Measurements from ENCODE around the gene LBR. TPM values are rescaled to one million over a fixed set of nuclear protein-coding genes. Genes with fewer than 3 reads are reported as not detected.

The LBR gene
- total and polyA plus RNA-seq, 2 experiments from 2014 or later, result 22.0 to 27.0 TPM

DNA sequence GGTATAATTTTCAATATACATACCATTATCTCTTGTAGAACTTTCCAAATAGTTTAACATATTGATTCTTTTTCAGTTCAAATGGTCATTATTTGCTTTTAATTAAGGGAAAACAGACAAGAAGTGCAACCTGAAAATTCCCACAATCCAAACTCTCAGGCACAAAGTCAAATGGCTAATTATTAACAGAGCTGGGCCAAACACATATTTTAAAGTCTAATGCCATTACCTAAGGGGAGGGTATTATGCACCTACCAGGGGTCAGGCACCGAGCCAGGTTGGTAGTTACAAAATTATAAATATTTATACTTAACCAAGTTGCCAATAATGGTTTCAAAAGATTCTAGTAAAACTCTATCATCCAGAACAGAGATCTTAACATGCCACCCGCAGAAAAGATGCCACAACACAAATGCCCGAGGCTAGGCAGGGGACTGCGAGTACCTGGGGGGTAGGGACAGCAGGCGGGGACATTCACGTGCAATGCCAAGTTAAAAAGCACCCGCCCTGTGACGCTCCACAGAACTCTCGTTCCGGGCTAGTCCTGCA lies 15.0 kb downstream of the LBR start:
- TF ChIP-seq, protein P1, sequence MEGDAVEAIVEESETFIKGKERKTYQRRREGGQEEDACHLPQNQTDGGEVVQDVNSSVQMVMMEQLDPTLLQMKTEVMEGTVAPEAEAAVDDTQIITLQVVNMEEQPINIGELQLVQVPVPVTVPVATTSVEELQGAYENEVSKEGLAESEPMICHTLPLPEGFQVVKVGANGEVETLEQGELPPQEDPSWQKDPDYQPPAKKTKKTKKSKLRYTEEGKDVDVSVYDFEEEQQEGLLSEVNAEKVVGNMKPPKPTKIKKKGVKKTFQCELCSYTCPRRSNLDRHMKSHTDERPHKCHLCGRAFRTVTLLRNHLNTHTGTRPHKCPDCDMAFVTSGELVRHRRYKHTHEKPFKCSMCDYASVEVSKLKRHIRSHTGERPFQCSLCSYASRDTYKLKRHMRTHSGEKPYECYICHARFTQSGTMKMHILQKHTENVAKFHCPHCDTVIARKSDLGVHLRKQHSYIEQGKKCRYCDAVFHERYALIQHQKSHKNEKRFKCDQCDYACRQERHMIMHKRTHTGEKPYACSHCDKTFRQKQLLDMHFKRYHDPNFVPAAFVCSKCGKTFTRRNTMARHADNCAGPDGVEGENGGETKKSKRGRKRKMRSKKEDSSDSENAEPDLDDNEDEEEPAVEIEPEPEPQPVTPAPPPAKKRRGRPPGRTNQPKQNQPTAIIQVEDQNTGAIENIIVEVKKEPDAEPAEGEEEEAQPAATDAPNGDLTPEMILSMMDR (IDR thresholded peaks at IDR 0.05; ENCODE audit: low read depth, low read length), result no peak
- no peak for DNase-seq (ENCODE audit: low read depth in 1 of 2, low spot score in 1 of 2)
- H3K4me3 ChIP-seq, result no peak overlapping the region
- no peaks in the 10 kb centered on the region for H3K27me3 ChIP-seq
- H3K9me3 ChIP-seq (ENCODE audit: low read depth), result no peaks in the 10 kb centered on the region
- H3K27ac ChIP-seq, result no peak overlapping the region
- no peaks in the 10 kb centered on the region for H3K4me1 ChIP-seq (ENCODE audit: low read depth)
- peaks cover 33% of the 10 kb centered on the region for H3K36me3 ChIP-seq

DNA sequence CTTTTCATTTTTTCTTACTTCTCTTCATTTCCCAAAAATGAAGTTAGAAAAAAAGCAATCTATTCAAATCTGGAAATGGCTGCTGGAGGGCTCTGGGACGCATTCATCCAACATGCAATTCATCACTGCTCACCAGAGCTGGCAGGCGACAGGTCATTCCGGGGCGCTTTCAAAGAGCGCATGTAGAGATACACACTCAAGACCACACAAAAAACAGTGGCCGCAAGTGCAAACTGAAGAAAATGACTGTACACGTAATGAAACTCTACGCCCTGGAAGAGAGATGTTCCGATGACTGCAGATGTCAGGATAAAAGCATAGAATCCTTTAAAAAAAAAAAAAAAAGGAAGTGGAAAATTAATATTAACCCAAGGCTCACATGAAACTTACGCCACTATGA lies 15.5 kb downstream of the LBR start:
- TF ChIP-seq, protein P1 (IDR thresholded peaks at IDR 0.05; ENCODE audit: low read depth, low read length), result no peak
- Histone ChIP-seq H3K27me3 (no peaks in the 10 kb centered on the region), H3K27ac (no peak overlapping the region), H3K4me3 (no peak overlapping the region), H3K9me3 (ENCODE audit: low read depth) (no peaks in the 10 kb centered on the region), H3K36me3 (peaks cover 27% of the 10 kb centered on the region), H3K4me1 (ENCODE audit: low read depth) (no peaks in the 10 kb centered on the region)
- no peak for DNase-seq (ENCODE audit: low read depth in 1 of 2, low spot score in 1 of 2)

- H3K27me3 ChIP-seq, result no peaks in the 10 kb centered on the region
- H3K4me1 ChIP-seq (ENCODE audit: low read depth), result no peaks in the 10 kb centered on the region
- H3K4me3 ChIP-seq, result no peak overlapping the region
- H3K9me3 ChIP-seq (ENCODE audit: low read depth), result no peaks in the 10 kb centered on the region
- TF ChIP-seq, protein P1 (IDR thresholded peaks at IDR 0.05; ENCODE audit: low read depth, low read length), result no peak
- no peak overlapping the region for H3K27ac ChIP-seq
- H3K36me3 ChIP-seq, result peaks cover 20% of the 10 kb centered on the region
- DNase-seq (ENCODE audit: low read depth in 1 of 2, low spot score in 1 of 2), result no peak
These were observed 17.8 kb downstream of the LBR start for GRCh38 chr1:225410036-225410435.

GRCh38 chr1:225409051-225409450 lies 18.8 kb downstream of the LBR start:
- DNase-seq (ENCODE audit: low read depth in 1 of 2, low spot score in 1 of 2), result no peak
- H3K27me3 ChIP-seq, result no peaks in the 10 kb centered on the region
- TF ChIP-seq, protein P1 (IDR thresholded peaks at IDR 0.05; ENCODE audit: low read depth, low read length), result no peak
- no peak overlapping the region for H3K4me3 ChIP-seq
- H3K9me3 ChIP-seq (ENCODE audit: low read depth), result no peaks in the 10 kb centered on the region
- no peaks in the 10 kb centered on the region for H3K4me1 ChIP-seq (ENCODE audit: low read depth)
- peaks cover 23% of the 10 kb centered on the region for H3K36me3 ChIP-seq
- no peak overlapping the region for H3K27ac ChIP-seq

DNA sequence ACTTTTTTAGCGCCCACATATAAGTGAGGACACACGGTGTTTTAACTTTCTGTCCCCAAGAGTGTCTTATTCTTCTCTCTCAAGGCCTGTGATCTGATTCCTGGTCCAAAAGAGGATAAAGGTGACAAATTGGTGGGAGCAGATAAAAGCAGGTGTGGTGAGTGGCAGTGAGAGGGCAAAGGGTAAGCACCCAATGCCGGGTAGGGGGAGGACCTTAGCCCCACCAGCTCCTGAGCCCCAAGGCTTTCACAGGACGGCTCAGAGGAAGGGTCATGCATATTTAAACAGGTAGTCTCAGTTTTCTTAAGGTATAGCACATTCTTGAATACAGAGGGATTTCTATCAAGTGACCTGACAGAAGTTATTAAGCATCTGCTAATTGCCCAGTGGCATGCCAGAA lies 19.6 kb downstream of the LBR start:
- no peaks in the 10 kb centered on the region for H3K27me3 ChIP-seq
- peaks cover 26% of the 10 kb centered on the region for H3K36me3 ChIP-seq
- H3K27ac ChIP-seq, result no peak overlapping the region
- no peaks in the 10 kb centered on the region for H3K9me3 ChIP-seq (ENCODE audit: low read depth)
- H3K4me1 ChIP-seq (ENCODE audit: low read depth), result no peaks in the 10 kb centered on the region
- no peak for DNase-seq (ENCODE audit: low read depth in 1 of 2, low spot score in 1 of 2)
- H3K4me3 ChIP-seq, result no peak overlapping the region
- TF ChIP-seq, protein P1 (IDR thresholded peaks at IDR 0.05; ENCODE audit: low read depth, low read length), result no peak

Data from cardiac muscle cell (in vitro differentiated cells and primary cell).